Measurements from ENCODE around the gene OVOL1. TPM values are rescaled to one million over a fixed set of nuclear protein-coding genes. Genes with fewer than 3 reads are reported as not detected.
"Not testable (repeated sequence)": the region's sequence is repeated elsewhere in the genome, so short reads cannot be mapped to it uniquely, and the experiment has no call there.

Gene OVOL1
- total RNA-seq, 2 experiments from 2014 or later, result 0.09 to 0.19 TPM

GRCh38 chr11:65766535-65766934 is 20.3 kb upstream of the OVOL1 start:
- ATAC-seq (no peak), DNase-seq (no peak)
- Mint-ChIP-seq H3K27ac (no peak overlapping the region), H3K27me3 (no peaks in the 10 kb centered on the region), H3K4me3 (no peak overlapping the region), H3K36me3 (ENCODE audit: low read depth) (peaks cover 2% of the 10 kb centered on the region), H3K9me3 (ENCODE audit: low read depth) (no peaks in the 10 kb centered on the region), H3K4me1 (peaks cover 4% of the 10 kb centered on the region)
- ChIA-PET POLR2A (no interaction called here), CTCF (interaction anchor here (2.2 kb wide), 1 partner anchor 13 kb away, joined by 7 read pairs; no protein-coding TSS in a partner anchor)
- intact Hi-C loops (cut with DNase I, micrococcal nuclease), result loop anchor here in 1 of 2 experiments (10.0 kb wide), 1 partner anchor 48 kb away; no protein-coding TSS in a partner anchor

DNA sequence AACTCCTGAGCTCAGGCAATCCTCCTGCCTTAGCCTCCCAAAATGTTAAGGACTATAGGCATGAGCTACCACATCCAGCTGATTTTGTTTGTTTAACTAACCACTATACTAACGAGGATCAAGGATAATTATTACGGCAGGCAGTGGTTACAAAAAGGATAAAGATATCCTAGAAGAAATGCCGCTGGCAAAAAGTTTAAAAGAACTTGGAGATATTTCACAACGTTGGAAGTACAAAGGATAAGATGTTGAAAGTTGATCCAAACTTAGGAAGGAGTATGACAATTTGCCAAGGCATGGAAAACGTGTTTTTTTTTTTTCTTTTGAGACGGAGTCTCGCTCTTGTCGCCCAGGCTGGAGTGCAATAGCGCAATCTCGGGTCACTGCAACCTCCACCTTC is 19.5 kb upstream of the OVOL1 start:
- CTCF ChIA-PET, result interaction anchor here (1.0 to 2.2 kb wide), 2 partner anchors 12 to 223 kb away, joined by 3 to 7 read pairs; no protein-coding TSS in a partner anchor
- intact Hi-C loops (cut with DNase I, micrococcal nuclease), result loop anchor here in 1 of 2 experiments (10.0 kb wide), 1 partner anchor 47 kb away; no protein-coding TSS in a partner anchor
- H3K4me3 Mint-ChIP-seq, result no peak overlapping the region
- H3K36me3 Mint-ChIP-seq (ENCODE audit: low read depth), result peaks cover 2% of the 10 kb centered on the region
- H3K27ac Mint-ChIP-seq, result no peak overlapping the region
- H3K4me1 Mint-ChIP-seq, result peaks cover 4% of the 10 kb centered on the region
- POLR2A ChIA-PET, result no interaction called here
- ATAC-seq (no peak), DNase-seq (no peak)
- H3K27me3 Mint-ChIP-seq, result no peaks in the 10 kb centered on the region
- H3K9me3 Mint-ChIP-seq (ENCODE audit: low read depth), result no peaks in the 10 kb centered on the region

DNA sequence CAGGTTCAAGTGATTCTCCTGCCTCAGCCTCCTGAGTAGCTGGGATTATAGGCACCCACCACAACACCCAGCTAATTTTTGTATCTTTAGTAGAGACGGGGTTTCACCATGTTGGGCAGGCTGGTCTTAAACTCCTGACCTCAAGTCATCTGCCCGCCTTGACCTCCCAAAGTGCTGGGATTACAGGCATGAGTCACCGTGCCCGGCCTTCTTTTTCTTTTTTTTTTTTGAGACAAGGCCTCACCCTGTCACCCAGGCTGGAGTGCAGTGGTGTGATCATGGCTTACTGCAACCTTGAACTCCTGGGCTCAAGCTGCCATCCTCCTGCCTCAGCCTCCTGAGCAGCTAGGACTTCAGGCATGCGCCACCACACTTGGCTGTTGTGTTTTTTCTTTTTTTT is 19.1 kb upstream of the OVOL1 start:
- H3K4me1 Mint-ChIP-seq; H3K27ac Mint-ChIP-seq; POLR2A ChIA-PET; H3K9me3 Mint-ChIP-seq (ENCODE audit: low read depth); ATAC-seq; H3K27me3 Mint-ChIP-seq; H3K4me3 Mint-ChIP-seq; DNase-seq; H3K36me3 Mint-ChIP-seq (ENCODE audit: low read depth): not testable (repeated sequence)
- intact Hi-C loops (cut with DNase I, micrococcal nuclease), result loop anchor here in 1 of 2 experiments (2.0 to 10.0 kb wide), 2 partner anchors 47 to 57 kb away; no protein-coding TSS in a partner anchor
- CTCF ChIA-PET, result interaction anchor here (1.0 to 2.2 kb wide), 2 partner anchors 12 to 222 kb away, joined by 3 to 7 read pairs; no protein-coding TSS in a partner anchor

DNA sequence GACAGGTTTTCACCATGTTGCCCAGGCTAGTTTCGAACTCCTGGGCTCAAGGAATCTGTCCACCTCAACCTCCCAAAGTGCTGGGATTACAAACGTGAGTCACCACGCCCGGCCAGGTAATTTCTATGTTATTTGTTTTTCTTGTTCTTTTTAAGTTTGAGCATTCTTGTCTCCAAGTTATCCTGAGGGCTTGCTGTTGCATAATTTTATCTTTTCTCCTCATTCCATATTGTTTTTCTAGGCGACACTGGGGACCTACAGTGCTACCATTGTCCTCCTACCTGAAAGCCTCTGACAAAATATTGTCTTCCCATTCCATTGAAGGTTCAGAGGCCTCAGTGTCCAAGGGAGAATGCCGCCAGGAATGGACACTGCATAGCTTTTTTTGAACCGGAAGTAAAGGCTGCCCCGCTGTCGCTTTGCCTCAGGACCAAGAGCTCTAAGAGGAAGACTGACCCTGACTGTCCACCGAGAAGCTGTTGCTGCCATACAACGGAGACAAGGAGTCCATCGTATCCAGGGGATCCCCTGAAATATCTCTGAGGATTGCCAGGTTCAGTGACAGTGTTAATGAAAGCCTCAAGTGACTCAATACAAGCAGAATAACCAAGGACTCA is 15.8 kb upstream of the OVOL1 start:
- CTCF ChIA-PET, result interaction anchor here (0.5 to 3.4 kb wide), 17 partner anchors 9 to 573 kb away, joined by 3 to 31 read pairs (median 5); partner anchors contain the start of genes AP5B1 and KAT5

GRCh38 chr11:65771589-65772112 is 15.2 kb upstream of the OVOL1 start:
- no peak overlapping the region for H3K4me3 Mint-ChIP-seq
- no peak for ATAC-seq
- H3K27ac Mint-ChIP-seq, result no peak overlapping the region
- H3K9me3 Mint-ChIP-seq (ENCODE audit: low read depth), result no peaks in the 10 kb centered on the region
- DNase-seq, result no peak
- intact Hi-C loops (cut with DNase I, micrococcal nuclease), result no loop called here
- ChIA-PET CTCF (interaction anchor here (0.5 to 3.4 kb wide), 8 partner anchors 8 to 572 kb away, joined by 3 to 31 read pairs (median 9); partner anchors contain the start of genes AP5B1 and KAT5), POLR2A (no interaction called here)
- H3K4me1 Mint-ChIP-seq, result peaks cover 19% of the 10 kb centered on the region
- H3K36me3 Mint-ChIP-seq (ENCODE audit: low read depth), result peaks cover 2% of the 10 kb centered on the region
- no peaks in the 10 kb centered on the region for H3K27me3 Mint-ChIP-seq

More for the DNA sequence above, 15.8 kb upstream of the OVOL1 start:
- intact Hi-C loops (cut with DNase I, micrococcal nuclease), result no loop called here
- POLR2A ChIA-PET, result no interaction called here
- DNase-seq, result no peak
- no peak for ATAC-seq
- Mint-ChIP-seq H3K36me3 (ENCODE audit: low read depth) (peaks cover 2% of the 10 kb centered on the region), H3K27me3 (no peaks in the 10 kb centered on the region), H3K9me3 (ENCODE audit: low read depth) (no peaks in the 10 kb centered on the region), H3K27ac (no peak overlapping the region), H3K4me1 (peaks cover 13% of the 10 kb centered on the region), H3K4me3 (no peak overlapping the region)

- no peak overlapping the region for H3K4me3 Mint-ChIP-seq
- H3K9me3 Mint-ChIP-seq (ENCODE audit: low read depth), result no peaks in the 10 kb centered on the region
- intact Hi-C loops (cut with DNase I, micrococcal nuclease), result no loop called here
- ChIA-PET POLR2A (interaction anchor here (0.6 kb wide), 1 partner anchor 61 kb away, joined by 3 read pairs; no protein-coding TSS in a partner anchor), CTCF (interaction anchor here (1.1 to 1.7 kb wide), 2 partner anchors 19 to 43 kb away, joined by 3 to 6 read pairs; no protein-coding TSS in a partner anchor)
- DNase-seq (no peak), ATAC-seq (peak; percentile 23)
- H3K36me3 Mint-ChIP-seq (ENCODE audit: low read depth), result peaks cover 5% of the 10 kb centered on the region
- H3K27ac Mint-ChIP-seq, result peak overlapping the region; percentile 15
- no peaks in the 10 kb centered on the region for H3K27me3 Mint-ChIP-seq
- H3K4me1 Mint-ChIP-seq, result peaks cover 26% of the 10 kb centered on the region
These were observed 13.0 kb upstream of the OVOL1 start for GRCh38 chr11:65773784-65774411.

DNA sequence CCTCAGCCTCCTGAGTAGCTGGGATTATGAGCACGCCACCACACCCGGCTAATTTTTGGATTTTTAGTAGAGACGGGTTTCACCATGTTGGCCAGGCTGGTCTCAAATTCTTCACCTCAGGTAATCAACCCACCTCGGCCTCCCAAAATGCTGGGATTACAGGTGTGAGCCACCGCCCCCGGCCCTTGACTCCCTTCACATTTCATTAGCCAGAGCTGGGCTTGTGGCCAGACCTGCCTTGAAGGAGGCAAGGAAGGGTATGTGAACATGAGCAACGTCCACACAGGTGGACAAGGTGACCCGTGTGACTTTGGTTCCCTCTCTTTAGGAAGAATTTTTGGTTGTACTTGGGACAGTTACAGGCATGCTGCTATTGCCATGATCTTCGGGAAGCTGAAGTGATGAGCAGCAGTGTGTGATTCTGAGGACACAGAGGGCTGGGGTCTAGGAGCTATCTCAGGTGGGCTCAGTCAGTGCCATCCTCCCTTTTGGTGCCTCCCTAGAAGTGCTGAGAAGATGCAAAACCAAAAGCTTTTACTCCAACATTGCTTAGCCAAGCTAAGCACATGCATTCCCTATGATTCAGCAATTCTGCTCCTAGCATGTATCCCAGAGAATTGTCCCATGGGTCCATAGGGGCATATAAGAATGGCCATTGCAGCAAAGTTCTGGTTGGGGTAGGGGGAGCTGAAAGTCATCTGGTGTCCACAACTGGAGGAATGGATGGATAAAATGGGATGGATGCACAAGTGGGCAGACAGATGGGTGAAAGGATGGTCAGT is 12.1 kb upstream of the OVOL1 start:
- Mint-ChIP-seq H3K9me3 (ENCODE audit: low read depth) (no peaks in the 10 kb centered on the region), H3K4me3 (no peak overlapping the region), H3K27ac (peak overlapping the region; percentile 12), H3K4me1 (peaks cover 28% of the 10 kb centered on the region), H3K27me3 (no peaks in the 10 kb centered on the region), H3K36me3 (ENCODE audit: low read depth) (peaks cover 4% of the 10 kb centered on the region)
- POLR2A ChIA-PET, result interaction anchor here (0.6 kb wide), 1 partner anchor 225 kb away, joined by 3 read pairs; no protein-coding TSS in a partner anchor
- CTCF ChIA-PET, result interaction anchor here (0.5 to 0.7 kb wide), 2 partner anchors 35 to 67 kb away, joined by 3 to 4 read pairs; no protein-coding TSS in a partner anchor
- intact Hi-C loops (cut with DNase I, micrococcal nuclease), result no loop called here
- DNase-seq (no peak), ATAC-seq (no peak)

DNA sequence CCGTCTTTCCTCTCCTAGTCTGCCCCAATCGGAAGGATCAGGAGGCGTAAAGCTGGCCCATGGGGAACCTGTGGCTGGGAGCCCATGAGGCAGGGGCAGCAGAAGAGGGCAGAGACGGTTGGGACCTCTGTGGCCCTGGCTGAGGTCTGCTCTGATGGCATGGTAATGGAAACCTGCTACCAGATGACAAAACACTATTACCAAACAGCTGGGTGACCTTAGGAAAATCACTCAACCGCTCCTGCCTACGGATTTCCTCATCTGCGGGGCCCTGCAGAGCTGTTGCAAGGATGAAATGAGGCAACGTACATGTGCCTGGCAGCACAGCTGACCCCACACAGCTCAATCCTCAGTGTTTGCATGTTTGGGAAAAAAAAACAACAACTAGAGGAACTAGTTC is 10.7 kb upstream of the OVOL1 start:
- peak overlapping the region; percentile 51 for H3K27ac Mint-ChIP-seq
- peaks cover 3% of the 10 kb centered on the region for H3K36me3 Mint-ChIP-seq (ENCODE audit: low read depth)
- H3K4me1 Mint-ChIP-seq, result peaks cover 27% of the 10 kb centered on the region
- H3K4me3 Mint-ChIP-seq, result no peak overlapping the region
- ChIA-PET CTCF (interaction anchor here (0.6 to 1.5 kb wide), 7 partner anchors 9 to 246 kb away, joined by 3 to 7 read pairs (median 3); partner anchors contain the start of gene MUS81), POLR2A (interaction anchor here (0.6 to 0.8 kb wide), 4 partner anchors 56 to 854 kb away, joined by 3 to 8 read pairs (median 4); partner anchors contain the start of gene RNASEH2C)
- no peak for DNase-seq
- no peak for ATAC-seq
- intact Hi-C loops (cut with DNase I, micrococcal nuclease), result no loop called here
- no peaks in the 10 kb centered on the region for H3K9me3 Mint-ChIP-seq (ENCODE audit: low read depth)
- no peaks in the 10 kb centered on the region for H3K27me3 Mint-ChIP-seq

- H3K27me3 Mint-ChIP-seq, result no peaks in the 10 kb centered on the region
- ChIA-PET POLR2A (interaction anchor here (0.6 to 0.8 kb wide), 4 partner anchors 56 to 854 kb away, joined by 3 to 8 read pairs (median 4); partner anchors contain the start of gene RNASEH2C), CTCF (interaction anchor here (0.6 to 1.5 kb wide), 7 partner anchors 9 to 245 kb away, joined by 3 to 7 read pairs (median 3); partner anchors contain the start of gene MUS81)
- no peak overlapping the region for H3K27ac Mint-ChIP-seq
- intact Hi-C loops (cut with DNase I, micrococcal nuclease), result no loop called here
- H3K36me3 Mint-ChIP-seq (ENCODE audit: low read depth), result peaks cover 3% of the 10 kb centered on the region
- H3K9me3 Mint-ChIP-seq (ENCODE audit: low read depth), result no peaks in the 10 kb centered on the region
- DNase-seq (no peak), ATAC-seq (no peak)
- H3K4me3 Mint-ChIP-seq, result no peak overlapping the region
- peaks cover 27% of the 10 kb centered on the region for H3K4me1 Mint-ChIP-seq
These were observed 10.1 kb upstream of the OVOL1 start for GRCh38 chr11:65776710-65777141.

- ChIA-PET POLR2A (no interaction called here), CTCF (interaction anchor here (0.7 to 1.5 kb wide), 4 partner anchors 13 to 83 kb away, joined by 3 to 7 read pairs (median 6); partner anchors contain the start of gene MUS81)
- H3K4me1 Mint-ChIP-seq, result peaks cover 27% of the 10 kb centered on the region
- no peak overlapping the region for H3K27ac Mint-ChIP-seq
- no peak for ATAC-seq
- intact Hi-C loops (cut with DNase I, micrococcal nuclease), result no loop called here
- no peaks in the 10 kb centered on the region for H3K27me3 Mint-ChIP-seq
- H3K4me3 Mint-ChIP-seq, result no peak overlapping the region
- H3K9me3 Mint-ChIP-seq (ENCODE audit: low read depth), result no peaks in the 10 kb centered on the region
- no peak for DNase-seq
- H3K36me3 Mint-ChIP-seq (ENCODE audit: low read depth), result peaks cover 3% of the 10 kb centered on the region
These were observed 9.6 kb upstream of the OVOL1 start for GRCh38 chr11:65777241-65777640.
